Lung (tissue), 12 donors: ENCODE results near the gene CD22. TPM values are rescaled to one million over a fixed set of nuclear protein-coding genes. Genes with fewer than 3 reads are reported as not detected.
A peak's percentile ranks its signal among the peaks of the same experiment; 100 is the strongest.

Source experiments
- ATAC-seq: fragments of 200-7000 bp; cut with Tn5 transposase; one replicate; pipeline ENCODE4 v1.9.1; 2020; ENCODE audit warnings: moderate number of reproducible peaks; ENCODE audit not compliant: insufficient read depth, low FRiP score
- DNase-seq, 3 donors: peaks; one replicate each; pipeline ENCODE4 v3.0.0-alpha.2; 2013 to 2017
- H3K27ac ChIP-seq, 2 donors: one replicate each; pipeline ENCODE4 v1.5.1; 2013; ENCODE audit warnings: mild to moderate bottlenecking in 2 of 2, moderate library complexity in 2 of 2, control low read depth in 1 of 2, inconsistent platforms in 1 of 2, low read depth in 1 of 2, low read length in 1 of 2
- H3K27me3 ChIP-seq, 3 donors: one replicate each; pipeline ENCODE4 v1.5.1; 2013; ENCODE audit warnings: low read length in 2 of 3; ENCODE audit not compliant: control insufficient read depth in 3 of 3, insufficient read depth in 3 of 3
- H3K36me3 ChIP-seq, 4 donors: one replicate each; pipeline ENCODE4 v1.5.1; 2013; ENCODE audit warnings: low read length in 4 of 4, mild to moderate bottlenecking in 1 of 4, moderate library complexity in 1 of 4; ENCODE audit not compliant: control insufficient read depth in 4 of 4, insufficient read depth in 4 of 4
- H3K4me1 ChIP-seq, 5 donors: one replicate each; pipeline ENCODE4 v1.5.1; 2013; ENCODE audit warnings: low read length in 5 of 5, mild to moderate bottlenecking in 2 of 5, moderate library complexity in 1 of 5; ENCODE audit not compliant: control insufficient read depth in 5 of 5, insufficient read depth in 5 of 5
- H3K4me3 ChIP-seq: one replicate; pipeline ENCODE4 v1.5.1; 2013; ENCODE audit warnings: mild to moderate bottlenecking, control low read depth, moderate library complexity
- H3K9ac ChIP-seq, 2 donors: one replicate each; pipeline ENCODE4 v1.5.1; 2013; ENCODE audit warnings: low read length in 2 of 2, control low read depth in 1 of 2; ENCODE audit not compliant: insufficient read depth in 1 of 2
- H3K9me3 ChIP-seq, 4 donors: one replicate each; pipeline ENCODE4 v1.5.1; 2013; ENCODE audit warnings: low read length in 3 of 4, mild to moderate bottlenecking in 1 of 4, moderate library complexity in 1 of 4; ENCODE audit not compliant: control insufficient read depth in 4 of 4, insufficient read depth in 3 of 4
- WGBS, 2 donors: extraction: QIAGEN DNeasy Blood & Tissue Kit; methylation state at CpG; one replicate each; pipeline ENCODE4 v1.1.7; 2013; 5-methylcytosine and 5-hydroxymethylcytosine counted together
- polyA plus RNA-seq, 2 donors: library from polyadenylated mRNA; stranded (reverse); fragments of 200-250 nt; gene quantifications; one replicate each; pipeline ENCODE4 v1.2.1, GENCODE V29; 2013
- total RNA-seq, 2 donors: library from RNA; depleted of rRNA in 1 of 2; stranded (reverse); fragments of >200 nt in 1 of 2; gene quantifications; one replicate each; pipeline ENCODE4 v1.2.1, GENCODE V29; 2014 to 2021
- TF ChIP-seq, protein P1 (sequence below): IDR thresholded peaks from 2 replicates; pipeline ENCODE4 v1.5.1; 2012; ENCODE audit warnings: mild to moderate bottlenecking; ENCODE audit errors: control extremely low read depth, extremely low read depth
- donor health status: control.
- donor health status: control.
- donor health status: Bipolar disorder and iron deficiency.
- donor health status: healthy.
- donor health status: DM: yes; HTN: yes; CAD: no.

CD22 gene
- total and polyA plus RNA-seq, 4 donors: 4.7 to 53.8 (median 30.7) TPM

DNA sequence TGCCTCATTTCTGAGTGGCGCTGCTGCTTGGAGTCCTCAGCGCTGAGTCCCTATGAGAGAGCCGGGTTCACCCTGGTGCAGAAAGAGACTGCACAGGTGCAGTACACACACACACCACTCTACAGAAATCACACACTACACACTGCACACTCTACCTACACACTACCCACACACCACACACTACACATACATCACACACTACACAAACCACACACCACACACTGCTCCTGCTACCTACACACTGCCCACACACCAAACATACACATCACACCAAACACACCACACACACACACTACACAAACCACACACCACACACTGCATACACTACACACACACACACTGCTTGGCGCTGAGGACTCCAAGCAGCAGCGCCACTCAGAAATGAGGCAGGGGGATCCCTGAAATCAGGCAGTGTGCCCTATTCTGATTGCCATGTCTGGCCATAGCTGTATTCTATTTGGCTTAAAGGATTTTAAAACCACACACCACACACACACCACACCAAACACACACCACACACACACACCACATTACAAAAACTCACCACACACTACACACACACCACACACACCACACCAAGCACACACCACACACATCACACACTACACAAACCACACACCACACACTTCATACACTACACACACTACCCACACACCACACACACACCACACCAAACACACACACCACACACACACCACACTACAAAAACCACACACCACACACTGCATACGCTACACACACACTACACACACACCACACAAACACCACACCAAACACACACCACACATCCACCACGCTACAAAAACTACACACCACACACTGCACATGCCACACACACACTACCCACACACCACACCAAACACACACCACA, 32.1 kb upstream of the CD22 start:
- WGBS, 2 donors: 88 to 91% methylated on average over 7 of the region's 7 CpGs
- no peak overlapping the region for H3K27ac ChIP-seq

DNA sequence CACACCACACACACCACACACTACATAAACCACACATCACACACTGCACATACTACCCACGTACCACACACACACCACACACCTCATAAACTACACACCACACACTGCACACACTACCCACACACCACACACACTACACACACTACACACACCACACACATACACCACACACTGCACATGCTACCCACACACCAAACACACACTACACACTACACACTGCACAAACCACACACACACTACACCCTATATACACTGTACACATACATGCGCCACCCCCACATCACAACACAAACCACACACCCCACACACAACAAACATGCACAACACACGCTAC, 31.5 kb upstream of the CD22 start:
- no peak for DNase-seq
- 95 to 96% methylated on average over 3 of the region's 3 CpGs for WGBS, 2 donors
- peaks cover 0 to 2% (median 0%) of the 10 kb centered on the region in 4 donors for H3K36me3 ChIP-seq
- peaks cover 0 to 36% (median 9%) of the 10 kb centered on the region in 5 donors for H3K4me1 ChIP-seq
- TF ChIP-seq, protein P1, sequence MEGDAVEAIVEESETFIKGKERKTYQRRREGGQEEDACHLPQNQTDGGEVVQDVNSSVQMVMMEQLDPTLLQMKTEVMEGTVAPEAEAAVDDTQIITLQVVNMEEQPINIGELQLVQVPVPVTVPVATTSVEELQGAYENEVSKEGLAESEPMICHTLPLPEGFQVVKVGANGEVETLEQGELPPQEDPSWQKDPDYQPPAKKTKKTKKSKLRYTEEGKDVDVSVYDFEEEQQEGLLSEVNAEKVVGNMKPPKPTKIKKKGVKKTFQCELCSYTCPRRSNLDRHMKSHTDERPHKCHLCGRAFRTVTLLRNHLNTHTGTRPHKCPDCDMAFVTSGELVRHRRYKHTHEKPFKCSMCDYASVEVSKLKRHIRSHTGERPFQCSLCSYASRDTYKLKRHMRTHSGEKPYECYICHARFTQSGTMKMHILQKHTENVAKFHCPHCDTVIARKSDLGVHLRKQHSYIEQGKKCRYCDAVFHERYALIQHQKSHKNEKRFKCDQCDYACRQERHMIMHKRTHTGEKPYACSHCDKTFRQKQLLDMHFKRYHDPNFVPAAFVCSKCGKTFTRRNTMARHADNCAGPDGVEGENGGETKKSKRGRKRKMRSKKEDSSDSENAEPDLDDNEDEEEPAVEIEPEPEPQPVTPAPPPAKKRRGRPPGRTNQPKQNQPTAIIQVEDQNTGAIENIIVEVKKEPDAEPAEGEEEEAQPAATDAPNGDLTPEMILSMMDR: no peak
- no peak overlapping the region for H3K27ac ChIP-seq
- H3K4me3 ChIP-seq: peak overlapping the region; percentile 1
- no peak for ATAC-seq
- H3K9me3 ChIP-seq: peaks cover 0 to 13% (median 0%) of the 10 kb centered on the region in 4 donors
- H3K9ac ChIP-seq: no peak overlapping the region
- peaks cover 0 to 2% (median 0%) of the 10 kb centered on the region in 3 donors for H3K27me3 ChIP-seq

More for the DNA sequence above, 32.1 kb upstream of the CD22 start:
- Histone ChIP-seq H3K9me3 (peaks cover 0 to 13% (median 0%) of the 10 kb centered on the region in 4 donors), H3K36me3 (peaks cover 0 to 2% (median 0%) of the 10 kb centered on the region in 4 donors), H3K9ac (peak overlapping the region in 1 of 2 donors; percentile 7), H3K4me1 (peaks cover 0 to 37% (median 11%) of the 10 kb centered on the region in 5 donors), H3K27me3 (peaks cover 0 to 2% (median 0%) of the 10 kb centered on the region in 3 donors), H3K4me3 (peak overlapping the region; percentile 1)
- DNase-seq: no peak
- TF ChIP-seq, protein P1: no peak
- ATAC-seq: no peak

DNA sequence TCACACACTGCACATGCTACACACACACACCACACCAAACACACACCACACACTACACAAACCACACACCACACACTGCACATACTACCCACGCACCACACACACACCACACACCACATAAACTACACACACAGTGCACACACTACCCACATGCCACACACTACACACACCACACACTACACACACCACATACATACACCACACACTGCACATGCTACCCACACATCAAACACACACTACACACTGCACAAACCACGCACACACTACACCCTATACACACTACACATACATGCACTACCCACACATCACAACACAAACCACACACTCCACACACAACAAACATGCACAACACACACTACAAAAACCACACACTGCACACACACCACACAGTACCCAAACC, 31.1 kb upstream of the CD22 start:
- Histone ChIP-seq H3K9me3 (peaks cover 0 to 13% (median 0%) of the 10 kb centered on the region in 4 donors), H3K4me3 (no peak overlapping the region), H3K27me3 (peaks cover 0 to 2% (median 0%) of the 10 kb centered on the region in 3 donors), H3K9ac (no peak overlapping the region), H3K36me3 (peaks cover 0 to 2% (median 0%) of the 10 kb centered on the region in 4 donors), H3K27ac (no peak overlapping the region), H3K4me1 (peaks cover 0 to 31% (median 6%) of the 10 kb centered on the region in 5 donors)
- 91 to 95% methylated on average over 2 of the region's 2 CpGs for WGBS, 2 donors
- DNase-seq: no peak
- TF ChIP-seq, protein P1: no peak
- no peak for ATAC-seq
